GM18951 (cell line): Measurements from ENCODE around the gene FHIT.

Experiments
- POLR2A ChIP-seq: IDR thresholded peaks from 4 replicates; pipeline ENCODE4 v1.6.1; 2011; ENCODE audit warnings: mild to moderate bottlenecking; ENCODE audit not compliant: insufficient read length, insufficient read depth; ENCODE audit errors: extremely low read depth
- in situ Hi-C: fragments of 300-500 bp; cut with MboI; formaldehyde crosslinking; loops from one replicate; pipeline ENCODE4 v1.12.0; 2022; ENCODE audit warnings: low sequenced_read_pairs, mixed read lengths, inconsistent platforms; ENCODE audit not compliant: unreplicated experiment

The FHIT gene

DNA sequence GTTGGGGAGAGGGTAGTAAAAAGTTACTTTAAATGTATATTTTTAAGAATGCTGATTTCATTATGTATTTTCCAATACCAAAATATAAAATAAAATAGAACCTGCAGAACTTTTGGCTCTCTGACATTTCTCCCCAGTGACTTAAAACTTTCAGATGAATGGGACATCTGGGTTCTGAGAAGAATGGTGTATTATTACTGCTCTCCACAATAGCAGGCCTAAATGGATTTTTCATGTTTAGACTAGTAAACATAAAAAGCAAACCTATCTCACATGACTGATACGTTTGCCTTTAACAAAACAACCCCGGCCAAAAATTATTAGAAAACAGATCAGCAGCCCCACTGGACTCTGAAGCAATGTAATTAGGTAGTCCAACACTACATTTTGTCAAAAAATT is 73.8 kb downstream of the FHIT start:
- no peak for TF ChIP-seq POLR2A
- in situ Hi-C loops: no loop called here

DNA sequence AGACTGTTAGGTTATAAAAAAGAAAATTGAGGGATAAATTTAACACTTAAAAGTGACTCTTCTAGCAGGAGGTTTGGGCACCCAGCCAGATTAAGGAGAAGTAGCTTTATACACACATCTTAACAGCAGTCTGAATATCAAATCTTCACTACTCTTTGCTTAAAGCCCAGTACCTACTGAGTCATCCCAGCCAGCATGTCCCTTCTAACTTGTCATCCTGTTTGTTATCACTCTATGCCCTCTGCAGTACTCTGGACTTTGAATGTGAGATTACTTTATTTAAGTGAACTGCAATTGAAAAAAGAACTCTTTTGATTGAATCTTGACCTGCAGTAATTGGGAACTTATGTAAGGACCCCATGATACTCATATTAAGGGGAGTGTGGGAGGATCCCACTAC is 77.6 kb downstream of the FHIT start:
- TF ChIP-seq POLR2A: no peak
- in situ Hi-C loops: no loop called here

DNA sequence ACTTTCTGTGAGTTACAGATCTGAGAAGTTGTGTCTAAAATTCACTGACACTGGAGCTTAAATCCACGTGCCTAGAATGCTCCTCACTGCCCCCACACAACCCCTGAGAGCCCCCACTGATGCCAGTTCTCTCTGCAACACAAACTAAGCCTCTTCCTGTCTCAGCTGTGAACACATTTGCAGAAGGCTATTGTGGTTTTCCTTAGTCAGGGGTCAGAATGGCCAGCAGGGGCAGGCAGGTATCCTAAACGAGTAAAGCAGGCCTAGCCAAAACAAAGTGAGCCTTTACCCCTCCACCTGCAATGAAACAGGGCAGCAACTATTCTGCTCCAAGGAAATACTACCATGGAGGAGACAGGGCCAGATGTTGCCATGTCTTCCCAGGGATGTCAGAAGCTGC is 78.6 kb downstream of the FHIT start:
- in situ Hi-C loops: no loop called here
- TF ChIP-seq POLR2A: no peak

DNA sequence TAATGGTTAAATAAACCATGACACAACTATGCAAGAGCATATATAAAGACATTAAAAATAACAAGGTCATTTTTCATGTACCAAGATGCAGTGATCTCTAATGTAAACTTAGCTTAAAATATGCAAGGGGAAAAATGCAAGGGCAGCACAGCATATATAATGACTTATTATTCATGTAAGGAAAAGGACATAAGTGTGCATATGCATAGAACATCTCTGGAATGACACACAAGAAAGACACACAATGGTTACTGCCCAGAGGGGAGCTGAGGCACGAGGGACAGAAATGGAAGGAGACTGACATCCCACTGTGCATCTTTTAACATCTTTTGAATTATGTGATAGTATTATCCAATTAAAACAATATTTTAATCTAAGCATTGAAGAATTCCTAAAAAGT is 79.0 kb downstream of the FHIT start:
- no peak for TF ChIP-seq POLR2A
- in situ Hi-C loops: no loop called here

DNA sequence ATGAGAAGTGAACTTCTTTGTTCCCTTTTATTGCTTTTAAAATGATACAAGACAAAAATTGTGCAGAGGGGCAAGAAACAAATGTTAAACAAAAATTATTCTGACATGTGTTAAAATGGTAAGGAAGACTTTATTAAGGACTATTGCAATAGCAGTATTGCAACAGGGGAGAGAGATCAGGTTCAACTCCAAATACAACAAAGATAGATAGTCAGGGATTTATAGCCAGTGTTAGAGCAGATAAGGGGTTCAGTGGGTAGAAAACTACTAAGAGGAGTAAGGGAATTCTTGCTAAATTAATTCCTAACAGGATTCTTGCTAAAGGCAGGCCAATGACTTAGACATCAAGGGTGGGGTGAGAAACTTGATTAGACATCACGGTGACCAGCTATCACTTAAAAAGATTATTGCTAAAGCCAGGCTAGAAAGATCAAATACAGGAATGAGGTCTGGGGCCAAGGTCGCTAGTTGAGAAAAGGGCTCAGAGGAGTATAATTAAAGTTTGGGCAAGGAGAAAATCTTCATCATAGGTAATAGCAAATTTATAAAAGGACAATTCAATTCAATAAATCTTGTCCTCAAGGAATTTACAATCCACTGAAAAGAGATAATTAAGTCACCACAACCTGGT is 81.5 kb downstream of the FHIT start:
- no peak for TF ChIP-seq POLR2A
- in situ Hi-C loops: no loop called here

DNA sequence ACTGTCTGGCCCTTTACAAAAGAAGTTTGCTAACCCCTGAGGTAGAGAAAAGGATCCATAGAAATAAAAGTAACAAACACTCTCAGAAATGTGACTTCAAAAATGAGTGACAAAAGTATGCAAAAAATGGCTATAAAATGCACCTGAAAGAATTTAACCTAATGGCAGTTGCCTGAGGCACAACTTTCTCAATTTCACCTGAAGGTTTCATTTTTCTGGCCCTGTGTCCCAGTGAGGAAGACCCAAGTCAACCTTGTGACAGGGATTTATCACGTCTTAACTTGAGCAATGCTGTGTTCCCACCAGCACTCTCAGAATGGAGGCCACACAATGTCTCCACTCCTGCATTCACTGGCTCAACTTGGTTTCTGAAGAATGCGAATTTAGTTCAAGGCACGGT is 83.0 kb downstream of the FHIT start:
- in situ Hi-C loops: no loop called here
- TF ChIP-seq POLR2A: no peak

DNA sequence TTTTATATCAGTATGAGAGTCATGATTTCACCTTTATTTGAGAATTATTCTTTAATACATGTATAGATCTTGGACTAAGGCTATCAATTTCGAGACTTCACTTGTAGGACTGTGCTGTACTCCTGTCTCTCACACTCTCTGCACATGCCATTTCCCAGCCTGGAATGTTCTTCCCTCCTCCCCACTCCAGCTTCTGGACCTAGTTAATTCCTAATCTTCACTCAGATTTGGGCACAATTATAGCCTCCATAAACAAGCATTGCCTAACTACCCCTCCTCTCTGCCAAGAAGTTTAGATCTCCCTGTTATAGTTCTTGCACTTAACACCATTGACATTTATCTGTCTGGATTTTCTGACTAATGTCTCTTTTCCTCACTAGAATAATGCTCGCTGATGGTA is 88.3 kb downstream of the FHIT start:
- in situ Hi-C loops: no loop called here
- no peak for TF ChIP-seq POLR2A

DNA sequence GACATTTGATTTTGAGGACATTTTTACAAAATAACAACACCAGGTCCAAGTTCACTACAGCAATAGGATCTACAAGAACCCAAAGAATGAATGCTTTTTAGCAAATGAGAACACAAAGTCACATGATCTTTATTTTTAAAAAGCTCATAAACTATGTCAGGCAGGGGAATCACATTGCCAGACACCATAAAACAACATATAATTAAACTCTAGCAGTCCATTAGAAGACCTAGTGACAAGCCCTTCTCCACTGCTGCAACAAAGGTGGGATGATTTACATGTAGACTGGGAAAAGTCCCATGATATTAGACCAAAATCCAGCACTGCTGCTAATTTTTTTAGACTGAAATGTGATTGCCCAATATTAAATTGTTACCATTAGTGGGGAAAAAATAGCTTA is 92.6 kb downstream of the FHIT start:
- no peak for TF ChIP-seq POLR2A
- in situ Hi-C loops: no loop called here

DNA sequence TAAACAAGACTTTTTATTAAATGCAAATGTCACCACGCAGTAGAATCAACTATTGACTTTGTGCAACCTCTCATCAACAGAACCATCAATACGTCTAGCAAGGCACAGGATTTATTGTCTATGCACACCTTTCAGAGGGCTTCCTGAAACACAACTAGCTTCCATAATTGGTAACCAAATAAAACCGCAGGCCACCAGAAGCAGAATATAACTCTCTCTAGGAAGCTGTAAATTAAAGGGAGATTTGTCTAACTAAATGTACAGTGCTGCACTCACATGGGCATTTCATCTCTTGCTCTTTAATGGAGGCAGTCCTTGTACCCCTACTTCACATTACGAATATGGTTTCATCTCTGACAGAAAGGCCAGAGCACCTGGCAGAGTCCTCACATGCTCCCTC is 93.0 kb downstream of the FHIT start:
- TF ChIP-seq POLR2A: no peak
- in situ Hi-C loops: no loop called here

DNA sequence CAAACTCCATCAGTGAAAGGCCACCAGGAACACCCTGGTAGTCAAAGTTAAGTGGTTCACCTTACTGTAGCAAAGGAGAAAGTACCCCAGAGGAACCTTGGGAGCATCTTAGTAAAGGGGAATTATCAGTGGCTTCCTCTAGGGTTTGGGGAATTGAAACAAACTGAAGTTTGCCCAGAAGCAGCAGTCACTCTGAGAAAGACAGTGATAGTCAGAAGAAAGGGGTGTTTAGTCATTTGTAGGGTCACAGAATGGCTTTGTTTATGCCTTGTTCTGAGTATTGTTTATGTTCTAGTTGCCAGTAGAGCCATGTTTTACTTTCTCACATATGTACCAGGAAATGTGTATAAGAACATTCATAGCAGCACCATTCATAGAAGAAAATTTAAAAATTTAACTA is 93.8 kb downstream of the FHIT start:
- no peak for TF ChIP-seq POLR2A
- in situ Hi-C loops: no loop called here

DNA sequence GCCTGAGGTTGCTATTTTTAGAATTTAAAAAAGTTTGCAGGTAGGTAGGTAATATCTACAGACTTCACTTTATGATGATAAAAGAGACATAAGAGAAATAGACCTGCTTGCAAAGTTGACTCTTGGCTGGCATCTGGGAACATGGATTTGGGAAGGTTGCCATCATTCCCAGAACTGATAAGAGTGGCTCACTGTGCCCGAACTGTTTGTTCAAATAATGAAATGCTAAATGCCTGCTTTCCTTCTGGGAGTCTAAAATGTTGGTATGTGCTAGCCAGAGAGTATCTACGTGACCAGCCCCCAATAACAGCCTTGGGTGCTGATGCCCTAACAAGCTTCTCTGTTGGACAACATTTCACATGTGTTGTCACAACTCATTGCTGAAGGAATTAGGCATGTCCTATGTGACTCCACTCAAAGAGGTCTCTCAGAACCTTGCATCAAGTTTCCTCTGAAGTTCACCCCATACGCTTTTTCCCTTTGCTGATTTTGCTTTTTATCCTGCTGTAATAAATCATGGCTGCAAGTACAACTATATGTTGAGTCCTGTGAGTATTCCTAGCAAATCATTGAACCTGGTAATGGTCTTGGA is 95.5 kb downstream of the FHIT start:
- in situ Hi-C loops: no loop called here
- no peak for TF ChIP-seq POLR2A

DNA sequence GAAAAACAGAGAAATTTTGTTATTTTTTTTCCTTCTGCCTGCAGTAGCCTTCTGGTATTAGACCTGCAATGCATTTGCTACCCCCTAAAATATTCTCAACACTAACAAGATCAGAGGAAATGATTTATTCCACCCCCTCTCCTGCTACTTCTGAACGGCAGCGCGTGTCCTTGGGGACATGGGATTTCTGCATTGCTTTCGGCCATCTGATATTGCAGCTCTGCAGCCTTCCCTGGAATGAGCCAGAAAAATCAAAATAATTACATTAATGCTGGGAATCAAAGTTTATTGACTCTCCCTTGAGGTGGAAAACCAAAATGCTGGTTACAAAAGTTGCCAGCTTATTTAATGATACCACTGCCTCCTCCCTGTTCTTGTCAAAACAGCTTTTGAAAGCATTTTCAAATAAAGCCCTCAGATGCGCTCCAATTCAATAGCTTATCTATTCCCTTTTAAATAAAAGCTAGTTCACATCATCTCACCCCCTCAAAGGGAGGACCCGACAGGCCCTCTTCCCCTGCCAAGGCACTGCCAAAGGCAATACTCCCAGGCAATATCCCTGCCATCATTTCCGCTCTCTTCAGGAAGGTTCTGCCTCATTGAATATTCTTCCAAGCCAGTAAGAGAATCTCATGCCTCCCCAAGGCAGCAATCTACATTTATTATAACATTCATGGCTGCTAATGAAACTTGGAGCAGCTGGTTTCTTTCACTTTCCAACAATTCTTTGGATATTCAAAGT is 96.6 kb downstream of the FHIT start:
- TF ChIP-seq POLR2A: no peak

DNA sequence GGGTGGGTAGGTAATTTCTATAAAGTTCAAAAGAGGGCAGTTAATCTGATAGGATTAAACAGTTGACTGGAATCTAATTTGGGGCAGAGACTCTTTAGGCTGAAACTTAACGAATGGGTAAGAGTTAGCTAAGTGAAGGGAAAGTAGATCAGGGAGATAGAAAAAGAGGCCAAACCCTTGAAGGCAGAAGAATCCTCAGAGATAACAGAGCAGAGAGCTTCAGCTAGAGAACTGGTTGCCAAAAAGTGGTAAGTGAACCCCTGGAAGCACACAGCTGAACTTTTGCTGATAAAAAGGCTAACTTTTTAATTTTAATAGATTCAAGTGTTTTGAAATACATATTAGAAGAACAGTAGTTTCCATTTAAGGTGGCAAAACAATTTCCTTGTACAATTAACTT is 99.2 kb downstream of the FHIT start:
- in situ Hi-C loops: no loop called here
- TF ChIP-seq POLR2A: no peak

More for the DNA sequence above, 96.6 kb downstream of the FHIT start:
- in situ Hi-C loops: no loop called here

DNA sequence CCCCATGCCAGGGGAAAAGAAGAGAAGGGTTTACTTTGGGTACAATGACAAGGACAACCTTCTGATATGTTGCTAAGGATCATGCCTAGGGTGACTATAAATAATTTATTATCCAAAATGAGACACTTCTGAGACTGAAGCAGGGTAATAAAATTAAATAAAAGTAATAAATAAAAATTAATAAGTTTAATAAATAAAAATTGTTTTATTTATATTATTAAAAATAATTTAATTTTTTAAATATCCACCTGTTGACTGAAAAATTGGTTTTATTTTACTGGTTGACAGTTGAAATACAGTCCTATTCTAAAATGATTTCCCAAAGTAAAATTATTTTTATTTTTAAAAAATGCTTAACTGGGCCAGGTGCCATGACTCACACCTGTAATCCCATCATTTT is 102.0 kb downstream of the FHIT start:
- in situ Hi-C loops: no loop called here
- TF ChIP-seq POLR2A: no peak
